Choroid plexus epithelial cell (primary cell): ENCODE results near the gene KLHL13.

Experiments used
- DNase-seq: peaks from one replicate; pipeline ENCODE4 v3.0.0-alpha.2; 2010; ENCODE audit warnings: low read depth
- H3K4me3 ChIP-seq: 2 replicates; pipeline ENCODE4 v1.5.1; 2011; ENCODE audit warnings: low read depth, mild to moderate bottlenecking, control low read depth, low read length, moderate library complexity
- CTCF ChIP-seq: conservative IDR thresholded peaks from 2 replicates; pipeline ENCODE4 v1.5.1; 2011; ENCODE audit warnings: low read depth, mild to moderate bottlenecking, control low read depth, inconsistent platforms, low read length, moderate library complexity

The KLHL13 gene

GRCh38 chrX:117982694-117983392 lies 133.8 kb downstream of the KLHL13 start:
- no peak overlapping the region for H3K4me3 ChIP-seq
- TF ChIP-seq CTCF = no peak
- DNase-seq = no peak

GRCh38 chrX:117978402-117978801 lies 138.2 kb downstream of the KLHL13 start:
- DNase-seq = no peak
- TF ChIP-seq CTCF = no peak
- H3K4me3 ChIP-seq = no peak overlapping the region

GRCh38 chrX:117977526-117977925 lies 139.1 kb downstream of the KLHL13 start:
- no peak overlapping the region for H3K4me3 ChIP-seq
- no peak for TF ChIP-seq CTCF
- no peak for DNase-seq

- no peak overlapping the region for H3K4me3 ChIP-seq
- no peak for DNase-seq
- no peak for TF ChIP-seq CTCF
Measured at GRCh38 chrX:117973110-117973807, 143.4 kb downstream of the KLHL13 start.

GRCh38 chrX:117972711-117973109 lies 143.9 kb downstream of the KLHL13 start:
- DNase-seq = no peak
- no peak overlapping the region for H3K4me3 ChIP-seq
- no peak for TF ChIP-seq CTCF

- no peak for DNase-seq
- no peak overlapping the region for H3K4me3 ChIP-seq
- TF ChIP-seq CTCF = no peak
Measured at GRCh38 chrX:117969782-117970181, 146.8 kb downstream of the KLHL13 start.

- DNase-seq = no peak
Measured at GRCh38 chrX:117969328-117969727, 147.3 kb downstream of the KLHL13 start.

More at GRCh38 chrX:117969328-117969727, 147.3 kb downstream of the KLHL13 start:
- no peak overlapping the region for H3K4me3 ChIP-seq
- TF ChIP-seq CTCF = no peak
